Measurements from ENCODE around the gene POU2AF2. TPM values are rescaled to one million over a fixed set of nuclear protein-coding genes. Genes with fewer than 3 reads are reported as not detected.

The POU2AF2 gene
- total and polyA plus RNA-seq, 4 donors: 0.26 to 0.29 TPM; not detected in 2

GRCh38 chr11:111209543-111210355, 35.8 kb upstream of the POU2AF2 start:
- Histone ChIP-seq H3K4me1 (ENCODE audit: control insufficient read depth in 5 of 5, insufficient read depth in 5 of 5, low read length in 5 of 5) (peaks cover 0 to 40% (median 4%) of the 10 kb centered on the region in 5 donors), H3K27ac (ENCODE audit: low read depth in 1 of 2, low read length in 1 of 2) (no peak overlapping the region), H3K36me3 (ENCODE audit: control insufficient read depth in 4 of 4, insufficient read depth in 4 of 4, low read length in 4 of 4) (no peaks in the 10 kb centered on the region), H3K9ac (ENCODE audit: insufficient read depth in 1 of 2, low read length in 2 of 2) (no peak overlapping the region), H3K9me3 (ENCODE audit: control insufficient read depth in 4 of 4, insufficient read depth in 3 of 4, low read length in 3 of 4) (peaks cover 0 to 2% (median 0%) of the 10 kb centered on the region in 4 donors), H3K4me3 (no peak overlapping the region), H3K27me3 (ENCODE audit: control insufficient read depth in 3 of 3, insufficient read depth in 3 of 3, low read length in 2 of 3) (no peaks in the 10 kb centered on the region)
- WGBS, 2 donors: 58% methylated on average over 4 of the region's 4 CpGs
- peak; percentile 62 to 95 (median 93) for DNase-seq
- no peak for TF ChIP-seq CTCF (IDR thresholded peaks at IDR 0.05; ENCODE audit: control extremely low read depth, extremely low read depth)
- no peak for ATAC-seq (ENCODE audit: insufficient read depth, low FRiP score)

GRCh38 chr11:111213256-111213655, 32.3 kb upstream of the POU2AF2 start:
- ATAC-seq (ENCODE audit: insufficient read depth, low FRiP score) (no peak), DNase-seq (no peak)
- 94 to 95% methylated on average over 3 of the region's 3 CpGs for WGBS, 2 donors
- H3K27ac ChIP-seq (ENCODE audit: low read depth in 1 of 2, low read length in 1 of 2): no peak overlapping the region
- no peak overlapping the region for H3K9ac ChIP-seq (ENCODE audit: insufficient read depth in 1 of 2, low read length in 2 of 2)
- no peaks in the 10 kb centered on the region for H3K36me3 ChIP-seq (ENCODE audit: control insufficient read depth in 4 of 4, insufficient read depth in 4 of 4, low read length in 4 of 4)
- peaks cover 0 to 26% (median 4%) of the 10 kb centered on the region in 5 donors for H3K4me1 ChIP-seq (ENCODE audit: control insufficient read depth in 5 of 5, insufficient read depth in 5 of 5, low read length in 5 of 5)
- H3K27me3 ChIP-seq (ENCODE audit: control insufficient read depth in 3 of 3, insufficient read depth in 3 of 3, low read length in 2 of 3): no peaks in the 10 kb centered on the region
- no peak overlapping the region for H3K4me3 ChIP-seq
- no peak for TF ChIP-seq CTCF (IDR thresholded peaks at IDR 0.05; ENCODE audit: control extremely low read depth, extremely low read depth)
- H3K9me3 ChIP-seq (ENCODE audit: control insufficient read depth in 4 of 4, insufficient read depth in 3 of 4, low read length in 3 of 4): peaks cover 0 to 2% (median 0%) of the 10 kb centered on the region in 4 donors

- no peak overlapping the region for H3K27ac ChIP-seq (ENCODE audit: low read depth in 1 of 2, low read length in 1 of 2)
- H3K4me3 ChIP-seq: no peak overlapping the region
- DNase-seq (no peak), ATAC-seq (ENCODE audit: insufficient read depth, low FRiP score) (no peak)
- TF ChIP-seq CTCF (IDR thresholded peaks at IDR 0.05; ENCODE audit: control extremely low read depth, extremely low read depth): no peak
- no peaks in the 10 kb centered on the region for H3K36me3 ChIP-seq (ENCODE audit: control insufficient read depth in 4 of 4, insufficient read depth in 4 of 4, low read length in 4 of 4)
- no peak overlapping the region for H3K9ac ChIP-seq (ENCODE audit: insufficient read depth in 1 of 2, low read length in 2 of 2)
- H3K27me3 ChIP-seq (ENCODE audit: control insufficient read depth in 3 of 3, insufficient read depth in 3 of 3, low read length in 2 of 3): no peaks in the 10 kb centered on the region
- H3K9me3 ChIP-seq (ENCODE audit: control insufficient read depth in 4 of 4, insufficient read depth in 3 of 4, low read length in 3 of 4): peaks cover 0 to 2% (median 0%) of the 10 kb centered on the region in 4 donors
- peaks cover 0 to under 1% (median 0%) of the 10 kb centered on the region in 5 donors for H3K4me1 ChIP-seq (ENCODE audit: control insufficient read depth in 5 of 5, insufficient read depth in 5 of 5, low read length in 5 of 5)
Measured at GRCh38 chr11:111220721-111221120, 24.8 kb upstream of the POU2AF2 start.

Measured in lung (tissue), 12 donors.